ENCODE data around the gene PRKCH.

- no peak for TF ChIP-seq CTCF (conservative IDR thresholded peaks at IDR 0.05; ENCODE audit: low read length)
- no peak for TF ChIP-seq EZH2phosphoT487 (IDR thresholded peaks at IDR 0.05; ENCODE audit: borderline replicate concordance, low read depth, low read length)
Observed at GRCh38 chr14:61281948-61282275, 39.5 kb upstream of the PRKCH start.
